Uterus (tissue), 4 donors: Measurements from ENCODE around the gene KCNK10. TPM values are rescaled to one million over a fixed set of nuclear protein-coding genes. Genes with fewer than 3 reads are reported as not detected.

ENCODE experiments used
- DNase-seq, 2 donors: peaks; one replicate each; pipeline ENCODE4 v3.0.0-alpha.2; 2019 to 2020
- H3K27ac ChIP-seq, 2 donors: fragments of 200-600 bp; sonication (generic); 1 replicate in 1 of 2; 2 replicates in 1 of 2; pipeline ENCODE4 v1.5.1; 2016 to 2018
- H3K27me3 ChIP-seq, 2 donors: fragments of 200-600 bp; sonication (generic); one replicate each; pipeline ENCODE4 v1.5.1; 2018 to 2019; ENCODE audit warnings: control low read depth in 1 of 2
- H3K36me3 ChIP-seq, 2 donors: fragments of 200-600 bp; sonication (generic); one replicate each; pipeline ENCODE4 v1.5.1; 2019; ENCODE audit warnings: control low read depth in 1 of 2
- H3K4me1 ChIP-seq, 2 donors: fragments of 200-600 bp; sonication (generic); one replicate each; pipeline ENCODE4 v1.5.1; 2018 to 2019; ENCODE audit warnings: control low read depth in 1 of 2
- H3K4me3 ChIP-seq, 2 donors: fragments of 200-600 bp; sonication (generic); 1 replicate in 1 of 2; 2 replicates in 1 of 2; pipeline ENCODE4 v1.5.1; 2018 to 2019; ENCODE audit warnings: mild to moderate bottlenecking in 1 of 2
- H3K9me3 ChIP-seq, 2 donors: fragments of 200-600 bp; sonication (generic); one replicate each; pipeline ENCODE4 v1.5.1; 2019; ENCODE audit warnings: control low read depth in 1 of 2
- POLR2A ChIP-seq, 2 donors: fragments of 450-650 bp; IDR thresholded peaks; one replicate each; pipeline ENCODE4 v1.6.1; 2016; ENCODE audit warnings: antibody characterized with exemption in 2 of 2, mild to moderate bottlenecking in 1 of 2, moderate library complexity in 1 of 2
- intact Hi-C: fragments of 100-400 bp; cut with DNase I; formaldehyde crosslinking; loops from one replicate; pipeline ENCODE4 v1.15.1; 2023; ENCODE audit warnings: low total_unique reads
- total RNA-seq, 4 donors: library from RNA; depleted of rRNA in 3 of 4; stranded (reverse); fragments of >200 nt in 3 of 4; gene quantifications; one replicate each; pipeline versions ENCODE4 v1.1.0 to v1.2.4, GENCODE V29; 2014 to 2023
- TF ChIP-seq, protein P1 (sequence below), 4 experiments: fragments of 200-600 bp in 2 of 4; fragments of 450-650 bp in 2 of 4; sonication (generic) in 2 of 4; IDR thresholded peaks; one replicate each; pipeline ENCODE4 v1.5.1; 2016 to 2019; ENCODE audit warnings: antibody characterized with exemption in 4 of 4, mild to moderate bottlenecking in 2 of 4, moderate library complexity in 1 of 4
- donor health status: DM: yes; HTN: yes; CAD: no.

Gene KCNK10
- total RNA-seq, 4 donors from 2014 or later, result 0.14 TPM; not detected in 3

GRCh38 chr14:88289234-88289633, 33.8 kb downstream of the KCNK10 start:
- DNase-seq, result no peak
- H3K4me1 ChIP-seq, result no peaks in the 10 kb centered on the region
- no peak for TF ChIP-seq POLR2A (IDR thresholded peaks at IDR 0.05)
- TF ChIP-seq, protein P1, sequence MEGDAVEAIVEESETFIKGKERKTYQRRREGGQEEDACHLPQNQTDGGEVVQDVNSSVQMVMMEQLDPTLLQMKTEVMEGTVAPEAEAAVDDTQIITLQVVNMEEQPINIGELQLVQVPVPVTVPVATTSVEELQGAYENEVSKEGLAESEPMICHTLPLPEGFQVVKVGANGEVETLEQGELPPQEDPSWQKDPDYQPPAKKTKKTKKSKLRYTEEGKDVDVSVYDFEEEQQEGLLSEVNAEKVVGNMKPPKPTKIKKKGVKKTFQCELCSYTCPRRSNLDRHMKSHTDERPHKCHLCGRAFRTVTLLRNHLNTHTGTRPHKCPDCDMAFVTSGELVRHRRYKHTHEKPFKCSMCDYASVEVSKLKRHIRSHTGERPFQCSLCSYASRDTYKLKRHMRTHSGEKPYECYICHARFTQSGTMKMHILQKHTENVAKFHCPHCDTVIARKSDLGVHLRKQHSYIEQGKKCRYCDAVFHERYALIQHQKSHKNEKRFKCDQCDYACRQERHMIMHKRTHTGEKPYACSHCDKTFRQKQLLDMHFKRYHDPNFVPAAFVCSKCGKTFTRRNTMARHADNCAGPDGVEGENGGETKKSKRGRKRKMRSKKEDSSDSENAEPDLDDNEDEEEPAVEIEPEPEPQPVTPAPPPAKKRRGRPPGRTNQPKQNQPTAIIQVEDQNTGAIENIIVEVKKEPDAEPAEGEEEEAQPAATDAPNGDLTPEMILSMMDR (IDR thresholded peaks at IDR 0.05), result no peak
- no peaks in the 10 kb centered on the region for H3K9me3 ChIP-seq
- no peak overlapping the region for H3K4me3 ChIP-seq
- H3K27me3 ChIP-seq, result no peaks in the 10 kb centered on the region
- intact Hi-C loops, result no loop called here
- no peak overlapping the region for H3K27ac ChIP-seq
- no peaks in the 10 kb centered on the region for H3K36me3 ChIP-seq

DNA sequence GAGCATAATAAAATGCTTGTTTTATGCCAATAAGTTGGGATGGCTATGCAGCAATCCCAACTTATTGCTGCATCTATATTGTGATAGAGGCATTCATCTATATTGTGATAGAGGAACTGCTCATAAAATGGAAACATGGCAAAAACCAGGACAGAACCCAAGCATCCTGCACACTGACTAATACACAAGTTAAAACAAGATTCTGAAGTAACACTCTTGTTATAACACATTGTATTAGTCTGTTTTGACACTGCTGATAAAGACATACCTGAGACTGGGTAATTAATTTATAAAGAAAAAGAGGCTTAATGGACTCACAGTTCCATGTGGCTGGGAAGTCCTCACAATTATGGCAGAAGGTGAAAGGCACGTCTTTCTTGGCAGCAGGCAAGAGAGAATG, 36.8 kb downstream of the KCNK10 start:
- H3K4me1 ChIP-seq, result no peaks in the 10 kb centered on the region
- no peak overlapping the region for H3K4me3 ChIP-seq
- TF ChIP-seq, protein P1 (IDR thresholded peaks at IDR 0.05), result no peak
- no peak for TF ChIP-seq POLR2A (IDR thresholded peaks at IDR 0.05)
- H3K36me3 ChIP-seq, result no peaks in the 10 kb centered on the region
- no peak overlapping the region for H3K27ac ChIP-seq
- no peaks in the 10 kb centered on the region for H3K27me3 ChIP-seq
- no peak for DNase-seq
- H3K9me3 ChIP-seq, result no peaks in the 10 kb centered on the region
- intact Hi-C loops, result no loop called here

DNA sequence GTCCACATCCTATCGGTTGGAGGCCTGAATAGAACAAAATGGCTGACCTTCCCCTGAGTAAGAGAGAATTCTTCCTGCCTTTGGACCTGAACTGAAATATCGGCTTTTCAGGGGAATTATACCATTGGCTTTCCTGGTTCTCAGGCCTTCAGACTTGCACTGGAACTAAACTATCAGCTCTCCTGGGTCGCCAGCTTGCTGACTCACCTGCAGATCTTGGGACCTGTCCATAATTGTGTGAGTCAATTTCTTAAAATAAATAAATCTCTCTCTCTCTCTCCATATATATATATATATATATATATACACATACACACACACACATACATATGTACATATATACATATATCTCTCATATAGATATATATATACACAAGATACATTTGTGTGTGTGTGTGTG, 41.6 kb downstream of the KCNK10 start:
- Histone ChIP-seq H3K9me3 (no peaks in the 10 kb centered on the region), H3K4me3 (no peak overlapping the region), H3K27ac (no peak overlapping the region), H3K27me3 (no peaks in the 10 kb centered on the region), H3K36me3 (no peaks in the 10 kb centered on the region), H3K4me1 (no peaks in the 10 kb centered on the region)
- intact Hi-C loops, result no loop called here
- no peak for TF ChIP-seq POLR2A (IDR thresholded peaks at IDR 0.05)
- TF ChIP-seq, protein P1 (IDR thresholded peaks at IDR 0.05), result no peak
- no peak for DNase-seq

DNA sequence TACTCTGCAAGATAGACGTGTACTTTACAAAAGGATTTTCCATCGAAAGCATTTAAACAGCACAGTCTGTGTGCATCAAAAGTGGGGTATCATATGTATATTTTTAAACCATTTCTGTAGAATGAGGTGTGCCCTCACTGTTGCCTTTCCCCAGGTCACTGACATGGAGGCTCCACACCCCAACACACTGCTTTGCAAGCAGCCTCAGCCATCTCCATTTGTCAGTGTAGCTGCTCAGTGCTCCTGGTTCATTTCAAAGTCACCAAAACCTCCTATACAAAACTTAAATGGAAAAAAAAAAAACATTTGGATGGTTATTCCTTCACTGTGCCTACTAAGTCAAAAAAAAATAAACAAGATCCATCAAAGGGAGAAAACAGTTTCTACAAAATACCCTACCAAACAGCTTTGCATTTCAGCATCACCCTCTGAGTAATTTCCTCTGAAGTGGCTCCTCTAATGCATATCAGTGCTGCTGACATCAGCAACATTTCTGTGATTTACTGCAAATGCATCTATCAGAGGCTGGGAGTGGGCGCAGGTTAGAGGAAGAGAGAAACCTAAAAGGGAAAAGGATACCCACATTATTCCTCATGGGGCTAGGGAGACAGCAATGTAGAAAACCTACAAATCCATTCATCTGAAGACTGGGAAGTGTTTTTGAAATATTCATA, 46.0 kb downstream of the KCNK10 start:
- intact Hi-C loops, result no loop called here
- DNase-seq, result no peak
- no peaks in the 10 kb centered on the region for H3K36me3 ChIP-seq
- no peaks in the 10 kb centered on the region for H3K9me3 ChIP-seq
- H3K4me3 ChIP-seq, result no peak overlapping the region
- H3K4me1 ChIP-seq, result no peaks in the 10 kb centered on the region
- TF ChIP-seq POLR2A (IDR thresholded peaks at IDR 0.05), result no peak
- TF ChIP-seq, protein P1 (IDR thresholded peaks at IDR 0.05), result no peak
- H3K27ac ChIP-seq, result no peak overlapping the region
- no peaks in the 10 kb centered on the region for H3K27me3 ChIP-seq

DNA sequence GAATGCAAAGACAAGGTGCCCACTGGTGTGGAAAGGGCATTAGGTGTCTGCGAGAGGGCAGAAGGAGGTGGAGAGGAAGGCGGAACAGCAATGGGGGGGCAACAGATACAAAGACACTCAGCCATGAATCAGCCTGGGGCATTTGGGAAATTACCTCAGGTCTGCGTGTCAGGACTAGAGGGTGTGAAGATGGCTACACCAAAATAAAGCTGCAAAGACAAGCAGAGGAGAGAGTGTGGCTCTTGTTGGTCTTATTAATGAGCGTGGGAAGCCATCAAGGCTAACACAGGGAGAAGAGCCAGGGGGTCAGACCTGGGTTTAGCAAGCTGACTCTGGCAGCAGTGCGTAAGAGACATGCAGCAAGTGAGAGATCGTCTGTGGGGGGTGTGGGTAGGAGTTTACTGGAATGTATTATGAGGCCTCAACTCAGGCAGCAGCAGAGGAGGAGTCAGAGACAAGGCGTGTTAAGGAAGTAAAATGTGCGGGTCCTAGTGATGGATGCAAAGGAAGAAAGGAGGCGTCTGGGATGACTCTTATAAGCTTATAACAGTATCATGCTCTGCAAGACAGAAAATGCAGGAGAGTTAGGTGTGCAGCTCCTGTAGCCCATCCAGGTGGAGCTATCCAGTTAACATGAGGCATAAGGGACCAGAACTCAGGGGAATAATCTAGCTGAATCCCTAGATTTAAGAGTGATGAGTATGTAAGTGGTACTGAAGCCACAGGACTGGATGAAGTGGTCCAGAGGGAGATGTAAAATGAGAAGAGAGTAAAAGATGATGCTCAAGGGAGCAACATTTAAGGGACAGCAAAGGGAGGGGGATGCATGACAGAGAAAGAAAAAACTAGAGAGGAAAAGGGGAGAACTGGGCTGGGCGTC, 50.4 kb downstream of the KCNK10 start:
- intact Hi-C loops, result no loop called here
- Histone ChIP-seq H3K36me3 (no peaks in the 10 kb centered on the region), H3K27me3 (no peaks in the 10 kb centered on the region), H3K4me3 (no peak overlapping the region), H3K9me3 (no peaks in the 10 kb centered on the region), H3K4me1 (no peaks in the 10 kb centered on the region), H3K27ac (no peak overlapping the region)
- TF ChIP-seq, protein P1 (IDR thresholded peaks at IDR 0.05), result no peak
- TF ChIP-seq POLR2A (IDR thresholded peaks at IDR 0.05), result no peak
- no peak for DNase-seq
